ENCODE data around the gene PCDHA8. TPM values are rescaled to one million over a fixed set of nuclear protein-coding genes. Genes with fewer than 3 reads are reported as not detected.

PCDHA8 gene
- total and polyA plus RNA-seq, 9 of the 15 experiments (the other 6 are each of a cell fraction or from before 2014, with no cell fraction given), result not detected

DNA sequence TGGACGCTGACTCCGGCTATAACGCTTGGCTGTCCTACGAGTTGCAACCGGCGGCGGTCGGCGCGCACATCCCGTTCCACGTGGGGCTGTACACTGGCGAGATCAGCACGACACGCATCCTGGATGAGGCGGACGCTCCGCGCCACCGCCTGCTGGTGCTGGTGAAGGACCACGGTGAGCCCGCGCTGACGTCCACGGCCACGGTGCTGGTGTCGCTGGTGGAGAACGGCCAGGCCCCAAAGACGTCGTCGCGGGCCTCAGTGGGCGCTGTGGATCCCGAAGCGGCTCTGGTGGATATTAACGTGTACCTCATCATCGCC lies 36.2 kb downstream of the PCDHA8 start:
- ATAC-seq, result no peak
- ChIA-PET CTCF (ENCODE audit: low intra/inter-chr PET ratio) (no interaction called here), POLR2A (no interaction called here)
- Histone ChIP-seq H3K4me3 (no peak overlapping the region), H3K4me1 (replicated peaks in 1 of 2; ENCODE audit: control insufficient read depth in 2 of 2, insufficient read depth in 2 of 2, low read length in 2 of 2) (no peaks in the 10 kb centered on the region; a peak in 1 of 5 replicates), H3K9me3 (replicated peaks; ENCODE audit: control insufficient read depth, insufficient read depth, low read depth, low read length) (no peaks in the 10 kb centered on the region; the same call in 1 of the 2 replicates), H3K27ac (ENCODE audit: extremely low read depth, low read depth, low read length) (no peak overlapping the region), H2AFZ (ENCODE audit: low read depth, low read length) (no peak overlapping the region), H3K4me2 (ENCODE audit: insufficient read depth, low read length) (no peak overlapping the region), H3K9ac (ENCODE audit: insufficient read depth in 1 of 2, low read depth in 2 of 2, low read length in 2 of 2) (no peak overlapping the region), H3K36me3 (ENCODE audit: control insufficient read depth, insufficient read depth, low read length) (no peaks in the 10 kb centered on the region), H4K20me1 (replicated peaks; ENCODE audit: control insufficient read depth, insufficient read depth, low read length) (no peaks in the 10 kb centered on the region), H3K9me1 (ENCODE audit: control insufficient read depth, insufficient read depth, low read length) (no peaks in the 10 kb centered on the region), H3K27me3 (ENCODE audit: control insufficient read depth in 2 of 2, insufficient read depth in 2 of 2, low read length in 2 of 2) (no peaks in the 10 kb centered on the region), H3K79me2 (ENCODE audit: control insufficient read depth, insufficient read depth, low read length) (no peaks in the 10 kb centered on the region)
- BruUV-seq (replicated peaks), result no TSS peak
- intact Hi-C loops (cut with micrococcal nuclease) (no loop called here), in situ Hi-C loops (cut with MboI) (no loop called here)
- 32% methylated on average over 28 of the region's 37 CpGs for WGBS (ENCODE audit: insufficient coverage, low coverage, missing lambda C conversion rate)
- DNase-seq (ENCODE audit: extremely low read depth in 1 of 4, low spot score in 3 of 4), result no peak
- FAIRE-seq, result no peak
- TF ChIP-seq KDM2B (CRISPR knock-in tag; IDR thresholded peaks at IDR 0.05), result no peak
- TF ChIP-seq EHMT2 (IDR thresholded peaks at IDR 0.05), result no peak
- no peak for TF ChIP-seq ZC3H8 (IDR thresholded peaks at IDR 0.05)
- TF ChIP-seq, protein P1, sequence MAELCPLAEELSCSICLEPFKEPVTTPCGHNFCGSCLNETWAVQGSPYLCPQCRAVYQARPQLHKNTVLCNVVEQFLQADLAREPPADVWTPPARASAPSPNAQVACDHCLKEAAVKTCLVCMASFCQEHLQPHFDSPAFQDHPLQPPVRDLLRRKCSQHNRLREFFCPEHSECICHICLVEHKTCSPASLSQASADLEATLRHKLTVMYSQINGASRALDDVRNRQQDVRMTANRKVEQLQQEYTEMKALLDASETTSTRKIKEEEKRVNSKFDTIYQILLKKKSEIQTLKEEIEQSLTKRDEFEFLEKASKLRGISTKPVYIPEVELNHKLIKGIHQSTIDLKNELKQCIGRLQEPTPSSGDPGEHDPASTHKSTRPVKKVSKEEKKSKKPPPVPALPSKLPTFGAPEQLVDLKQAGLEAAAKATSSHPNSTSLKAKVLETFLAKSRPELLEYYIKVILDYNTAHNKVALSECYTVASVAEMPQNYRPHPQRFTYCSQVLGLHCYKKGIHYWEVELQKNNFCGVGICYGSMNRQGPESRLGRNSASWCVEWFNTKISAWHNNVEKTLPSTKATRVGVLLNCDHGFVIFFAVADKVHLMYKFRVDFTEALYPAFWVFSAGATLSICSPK (IDR thresholded peaks at IDR 0.05; ENCODE audit: borderline replicate concordance), result no peak
- TF ChIP-seq HDAC1 (IDR thresholded peaks at IDR 0.05), result no peak
- TF ChIP-seq, protein P2, sequence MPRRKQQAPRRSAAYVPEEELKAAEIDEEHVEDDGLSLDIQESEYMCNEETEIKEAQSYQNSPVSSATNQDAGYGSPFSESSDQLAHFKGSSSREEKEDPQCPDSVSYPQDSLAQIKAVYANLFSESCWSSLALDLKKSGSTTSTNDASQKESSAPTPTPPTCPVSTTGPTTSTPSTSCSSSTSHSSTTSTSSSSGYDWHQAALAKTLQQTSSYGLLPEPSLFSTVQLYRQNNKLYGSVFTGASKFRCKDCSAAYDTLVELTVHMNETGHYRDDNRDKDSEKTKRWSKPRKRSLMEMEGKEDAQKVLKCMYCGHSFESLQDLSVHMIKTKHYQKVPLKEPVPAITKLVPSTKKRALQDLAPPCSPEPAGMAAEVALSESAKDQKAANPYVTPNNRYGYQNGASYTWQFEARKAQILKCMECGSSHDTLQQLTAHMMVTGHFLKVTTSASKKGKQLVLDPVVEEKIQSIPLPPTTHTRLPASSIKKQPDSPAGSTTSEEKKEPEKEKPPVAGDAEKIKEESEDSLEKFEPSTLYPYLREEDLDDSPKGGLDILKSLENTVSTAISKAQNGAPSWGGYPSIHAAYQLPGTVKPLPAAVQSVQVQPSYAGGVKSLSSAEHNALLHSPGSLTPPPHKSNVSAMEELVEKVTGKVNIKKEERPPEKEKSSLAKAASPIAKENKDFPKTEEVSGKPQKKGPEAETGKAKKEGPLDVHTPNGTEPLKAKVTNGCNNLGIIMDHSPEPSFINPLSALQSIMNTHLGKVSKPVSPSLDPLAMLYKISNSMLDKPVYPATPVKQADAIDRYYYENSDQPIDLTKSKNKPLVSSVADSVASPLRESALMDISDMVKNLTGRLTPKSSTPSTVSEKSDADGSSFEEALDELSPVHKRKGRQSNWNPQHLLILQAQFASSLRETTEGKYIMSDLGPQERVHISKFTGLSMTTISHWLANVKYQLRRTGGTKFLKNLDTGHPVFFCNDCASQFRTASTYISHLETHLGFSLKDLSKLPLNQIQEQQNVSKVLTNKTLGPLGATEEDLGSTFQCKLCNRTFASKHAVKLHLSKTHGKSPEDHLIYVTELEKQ (CRISPR knock-in tag; IDR thresholded peaks at IDR 0.05), result no peak
- TF ChIP-seq, protein P3, sequence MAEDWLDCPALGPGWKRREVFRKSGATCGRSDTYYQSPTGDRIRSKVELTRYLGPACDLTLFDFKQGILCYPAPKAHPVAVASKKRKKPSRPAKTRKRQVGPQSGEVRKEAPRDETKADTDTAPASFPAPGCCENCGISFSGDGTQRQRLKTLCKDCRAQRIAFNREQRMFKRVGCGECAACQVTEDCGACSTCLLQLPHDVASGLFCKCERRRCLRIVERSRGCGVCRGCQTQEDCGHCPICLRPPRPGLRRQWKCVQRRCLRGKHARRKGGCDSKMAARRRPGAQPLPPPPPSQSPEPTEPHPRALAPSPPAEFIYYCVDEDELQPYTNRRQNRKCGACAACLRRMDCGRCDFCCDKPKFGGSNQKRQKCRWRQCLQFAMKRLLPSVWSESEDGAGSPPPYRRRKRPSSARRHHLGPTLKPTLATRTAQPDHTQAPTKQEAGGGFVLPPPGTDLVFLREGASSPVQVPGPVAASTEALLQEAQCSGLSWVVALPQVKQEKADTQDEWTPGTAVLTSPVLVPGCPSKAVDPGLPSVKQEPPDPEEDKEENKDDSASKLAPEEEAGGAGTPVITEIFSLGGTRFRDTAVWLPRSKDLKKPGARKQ (CRISPR knock-in tag; IDR thresholded peaks at IDR 0.05), result no peak
- no peak for TF ChIP-seq NCOA2 (IDR thresholded peaks at IDR 0.05; ENCODE audit: partially characterized antibody in 2 of 2)
- no peak for TF ChIP-seq CHD1 (IDR thresholded peaks at IDR 0.05; ENCODE audit: low read length)
- TF ChIP-seq, protein P4, sequence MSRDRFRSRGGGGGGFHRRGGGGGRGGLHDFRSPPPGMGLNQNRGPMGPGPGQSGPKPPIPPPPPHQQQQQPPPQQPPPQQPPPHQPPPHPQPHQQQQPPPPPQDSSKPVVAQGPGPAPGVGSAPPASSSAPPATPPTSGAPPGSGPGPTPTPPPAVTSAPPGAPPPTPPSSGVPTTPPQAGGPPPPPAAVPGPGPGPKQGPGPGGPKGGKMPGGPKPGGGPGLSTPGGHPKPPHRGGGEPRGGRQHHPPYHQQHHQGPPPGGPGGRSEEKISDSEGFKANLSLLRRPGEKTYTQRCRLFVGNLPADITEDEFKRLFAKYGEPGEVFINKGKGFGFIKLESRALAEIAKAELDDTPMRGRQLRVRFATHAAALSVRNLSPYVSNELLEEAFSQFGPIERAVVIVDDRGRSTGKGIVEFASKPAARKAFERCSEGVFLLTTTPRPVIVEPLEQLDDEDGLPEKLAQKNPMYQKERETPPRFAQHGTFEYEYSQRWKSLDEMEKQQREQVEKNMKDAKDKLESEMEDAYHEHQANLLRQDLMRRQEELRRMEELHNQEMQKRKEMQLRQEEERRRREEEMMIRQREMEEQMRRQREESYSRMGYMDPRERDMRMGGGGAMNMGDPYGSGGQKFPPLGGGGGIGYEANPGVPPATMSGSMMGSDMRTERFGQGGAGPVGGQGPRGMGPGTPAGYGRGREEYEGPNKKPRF (IDR thresholded peaks at IDR 0.05; ENCODE audit: low read depth, low read length), result no peak
- no peak for TF ChIP-seq TOE1 (IDR thresholded peaks at IDR 0.05; ENCODE audit: borderline replicate concordance)
- no peak for TF ChIP-seq TOE1 (CRISPR knock-in tag; IDR thresholded peaks at IDR 0.05; ENCODE audit: borderline replicate concordance, low read depth)
- TF ChIP-seq STAT5A (IDR thresholded peaks at IDR 0.05; ENCODE audit: borderline replicate concordance, low read length), result no peak
- no peak for TF ChIP-seq CREM (IDR thresholded peaks at IDR 0.05; ENCODE audit: low read depth)
